Cardiac fibroblast (primary cell): Measurements from ENCODE around the gene EXOSC7.

Experiments used
- DNase-seq, 2 donors: peaks; one replicate each; pipeline versions ENCODE4 v3.0.0 to v3.0.0-alpha.2; 2010; ENCODE audit warnings: low read depth in 2 of 2
- H3K4me3 ChIP-seq, 2 donors: replicated peaks in 1 of 2; 1 replicate in 1 of 2; 2 replicates in 1 of 2; pipeline ENCODE4 v1.5.1; 2011; ENCODE audit warnings: low read depth in 2 of 2, low read length in 2 of 2, mild to moderate bottlenecking in 2 of 2, moderate library complexity in 1 of 2
- TF ChIP-seq, protein P1 (sequence below): IDR thresholded peaks from one replicate; pipeline ENCODE4 v1.5.1; 2011; ENCODE audit warnings: low read depth, mild to moderate bottlenecking, low read length, inconsistent platforms

Gene EXOSC7

GRCh38 chr3:45026957-45027356, 50.9 kb downstream of the EXOSC7 start:
- no peak overlapping the region for H3K4me3 ChIP-seq
- TF ChIP-seq, protein P1, sequence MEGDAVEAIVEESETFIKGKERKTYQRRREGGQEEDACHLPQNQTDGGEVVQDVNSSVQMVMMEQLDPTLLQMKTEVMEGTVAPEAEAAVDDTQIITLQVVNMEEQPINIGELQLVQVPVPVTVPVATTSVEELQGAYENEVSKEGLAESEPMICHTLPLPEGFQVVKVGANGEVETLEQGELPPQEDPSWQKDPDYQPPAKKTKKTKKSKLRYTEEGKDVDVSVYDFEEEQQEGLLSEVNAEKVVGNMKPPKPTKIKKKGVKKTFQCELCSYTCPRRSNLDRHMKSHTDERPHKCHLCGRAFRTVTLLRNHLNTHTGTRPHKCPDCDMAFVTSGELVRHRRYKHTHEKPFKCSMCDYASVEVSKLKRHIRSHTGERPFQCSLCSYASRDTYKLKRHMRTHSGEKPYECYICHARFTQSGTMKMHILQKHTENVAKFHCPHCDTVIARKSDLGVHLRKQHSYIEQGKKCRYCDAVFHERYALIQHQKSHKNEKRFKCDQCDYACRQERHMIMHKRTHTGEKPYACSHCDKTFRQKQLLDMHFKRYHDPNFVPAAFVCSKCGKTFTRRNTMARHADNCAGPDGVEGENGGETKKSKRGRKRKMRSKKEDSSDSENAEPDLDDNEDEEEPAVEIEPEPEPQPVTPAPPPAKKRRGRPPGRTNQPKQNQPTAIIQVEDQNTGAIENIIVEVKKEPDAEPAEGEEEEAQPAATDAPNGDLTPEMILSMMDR = no peak

DNA sequence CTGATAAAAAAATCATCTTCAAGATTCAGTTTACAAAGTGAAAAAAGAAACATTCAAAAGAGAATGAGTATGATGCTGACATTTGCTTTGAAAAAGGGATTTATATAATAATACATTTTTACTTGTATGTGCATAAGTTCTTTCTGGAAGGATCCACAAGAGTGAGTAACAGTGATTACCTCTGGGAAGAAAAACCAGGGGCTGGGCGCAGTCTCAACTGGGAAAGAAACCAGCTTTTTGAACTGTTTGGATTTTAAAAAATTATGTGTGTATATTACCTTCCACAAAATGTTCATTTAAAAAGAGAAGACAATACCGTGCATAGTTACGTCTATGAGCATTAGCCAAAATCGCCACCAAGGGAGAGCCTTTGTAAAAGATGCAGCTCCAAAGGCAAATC, 51.4 kb downstream of the EXOSC7 start:
- TF ChIP-seq, protein P1 = no peak
- DNase-seq = no peak
- H3K4me3 ChIP-seq = no peak overlapping the region

More at GRCh38 chr3:45026957-45027356, 50.9 kb downstream of the EXOSC7 start:
- peak; percentile 67 to 79 for DNase-seq

DNA sequence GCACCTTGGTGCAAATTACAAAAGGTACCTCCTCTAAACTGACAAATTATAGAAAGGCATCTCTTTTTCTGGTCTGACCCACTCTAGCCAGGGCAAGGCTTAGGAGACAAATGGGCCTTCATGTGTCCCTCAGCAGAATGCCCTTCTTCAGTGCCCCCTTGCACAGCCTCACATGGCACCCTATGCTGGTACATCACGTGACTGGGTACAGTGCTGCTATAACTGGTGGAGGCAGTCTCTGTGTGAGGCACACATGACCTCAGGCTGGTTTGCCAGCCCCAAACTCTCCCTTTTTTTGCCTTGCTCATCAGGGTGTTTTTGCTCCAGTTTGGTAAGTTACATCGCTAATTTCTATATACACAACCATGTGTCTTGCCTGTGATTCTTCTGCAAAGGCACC, 53.2 kb downstream of the EXOSC7 start:
- H3K4me3 ChIP-seq = no peak overlapping the region
- TF ChIP-seq, protein P1 = no peak
- DNase-seq = no peak

DNA sequence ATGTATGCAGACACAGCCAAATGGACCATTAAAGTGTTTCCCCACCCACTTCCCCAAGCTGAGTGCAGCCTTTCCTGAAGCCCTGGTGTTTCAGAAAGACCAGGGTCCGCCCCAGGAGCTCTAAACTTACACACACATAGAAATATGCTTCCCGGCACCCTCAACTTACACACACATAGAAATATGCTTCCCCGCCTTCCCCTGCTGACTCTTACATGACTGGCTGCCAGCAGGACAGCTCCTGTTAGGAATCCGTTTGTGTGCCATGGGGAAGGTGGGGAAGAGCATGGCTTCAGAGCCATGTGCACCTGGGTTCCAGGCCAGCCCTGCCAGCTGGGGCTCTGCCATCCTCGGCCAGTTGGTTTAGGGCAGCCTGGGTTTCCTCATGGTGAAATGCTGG, 53.6 kb downstream of the EXOSC7 start:
- no peak overlapping the region for H3K4me3 ChIP-seq
- TF ChIP-seq, protein P1 = no peak
- peak; percentile 70 to 75 for DNase-seq

DNA sequence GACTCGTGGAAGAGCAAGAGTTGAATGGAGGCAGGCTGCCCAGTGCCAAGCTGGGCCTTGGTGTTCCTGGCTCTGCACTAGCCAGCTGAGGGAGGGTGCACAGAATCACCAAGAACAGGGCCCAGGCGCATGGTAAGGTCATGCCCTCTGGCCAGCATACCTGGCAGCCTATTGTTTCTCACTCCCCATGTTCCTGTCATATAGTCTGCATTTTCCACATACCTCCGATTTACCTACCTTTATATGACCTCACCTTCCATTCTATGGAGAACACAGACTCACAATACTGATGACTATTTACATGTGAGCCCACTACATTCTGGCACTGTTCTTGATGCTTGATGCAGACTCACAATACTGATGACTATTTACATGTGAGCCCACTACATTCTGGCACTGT, 55.5 kb downstream of the EXOSC7 start:
- no peak overlapping the region for H3K4me3 ChIP-seq
- TF ChIP-seq, protein P1 = no peak
- DNase-seq = no peak

- DNase-seq = no peak
- no peak overlapping the region for H3K4me3 ChIP-seq
- TF ChIP-seq, protein P1 = no peak
These were observed 56.1 kb downstream of the EXOSC7 start for GRCh38 chr3:45032113-45032512.

DNA sequence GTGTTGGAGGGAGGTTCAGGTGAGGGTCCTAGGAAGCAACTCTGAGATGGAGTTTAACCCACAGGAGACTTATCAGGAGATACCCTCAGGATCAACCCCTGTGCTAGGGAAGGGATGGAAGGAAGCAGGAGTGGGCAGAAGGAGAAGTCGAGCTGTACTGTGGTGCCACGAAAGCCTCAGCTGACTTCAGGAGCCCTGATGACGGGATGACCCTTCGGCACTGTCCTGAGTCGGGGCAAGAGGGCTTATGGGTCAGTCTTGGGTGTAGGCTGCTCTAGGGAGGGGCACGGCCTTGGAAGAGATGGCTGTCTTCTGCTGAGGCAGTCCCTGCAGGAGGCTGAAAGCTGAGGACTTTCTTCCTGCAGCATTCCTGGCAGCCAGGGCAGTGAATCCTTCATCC, 57.7 kb downstream of the EXOSC7 start:
- TF ChIP-seq, protein P1 = no peak
- DNase-seq = no peak
- H3K4me3 ChIP-seq = no peak overlapping the region
